ENCODE data around the gene CPZ.

GRCh38 chr4:8590546-8590880 lies 2.1 kb upstream of the CPZ start:
- TF ChIP-seq POLR2A (IDR thresholded peaks at IDR 0.05) = no peak
- TF ChIP-seq CTCF (IDR thresholded peaks at IDR 0.05) = no peak
